K562 (cell line): ENCODE measurements around the gene CD300C. TPM values are rescaled to one million over a fixed set of nuclear protein-coding genes. Genes with fewer than 3 reads are reported as not detected.

Experiments used
- ATAC-seq: fragments of 200-7000 bp; cut with Tn5 transposase; 3 replicates; pipeline ENCODE4 v1.9.1; 2020; ENCODE audit warnings: moderate library complexity
- BruUV-seq: library from RNA; stranded (reverse); fragments of 400-500 nt; replicated peaks from 2 replicates; lab custom pipeline; 2021; lab: Mats Ljungman, UMichigan
- CTCF ChIA-PET: fragments of 300-600 bp; formaldehyde crosslinking; extraction: SDS; loops from one replicate; lab custom pipeline; 2021; ENCODE audit warnings: low intra/inter-chr PET ratio; lab: Yijun Ruan, JAX
- POLR2A ChIA-PET: fragments of 300-600, 350-650 bp; sonication (Branson Sonifier 250); formaldehyde crosslinking; extraction: SDS; loops from one replicate; lab custom pipeline; 2021; ENCODE audit warnings: antibody characterized with exemption, inconsistent platforms; lab: Yijun Ruan, JAX
- DNase-seq, 4 experiments: peaks; one replicate each; pipeline versions ENCODE4 v3.0.0 to v3.0.0-alpha.2; 2011 to 2018; ENCODE audit warnings: low spot score in 3 of 4, mixed read lengths in 3 of 4; ENCODE audit errors: extremely low read depth in 1 of 4
- FAIRE-seq: peaks from 2 replicates; lab custom pipeline; 2011; peaks lifted over from hg19 to GRCh38; lab: Jason Lieb, UNC
- H2AFZ ChIP-seq: 2 replicates; pipeline ENCODE4 v1.6.0; 2011; ENCODE audit warnings: low read depth, low read length, control low read depth, inconsistent platforms
- H3K27ac ChIP-seq: fragments of 200-600 bp; 3 replicates; pipeline ENCODE4 v1.8.0; 2011; ENCODE audit warnings: low read depth, mild to moderate bottlenecking, control low read depth, inconsistent platforms, low read length, moderate library complexity, mixed read lengths; ENCODE audit errors: extremely low read depth
- H3K27me3 ChIP-seq, 2 experiments: fragments of 300-600 bp in 1 of 2; 2 replicates in 1 of 2; 3 replicates in 1 of 2; pipeline versions ENCODE4 v1.6.0 to v1.8.0; 2011; ENCODE audit warnings: inconsistent platforms in 2 of 2, low read length in 2 of 2, mild to moderate bottlenecking in 1 of 2, mixed read lengths in 1 of 2, moderate library complexity in 1 of 2; ENCODE audit not compliant: control insufficient read depth in 2 of 2, insufficient read depth in 2 of 2
- H3K36me3 ChIP-seq: fragments of 300-600 bp; 3 replicates; pipeline ENCODE4 v1.8.0; 2011; ENCODE audit warnings: mild to moderate bottlenecking, low read length, inconsistent platforms; ENCODE audit not compliant: control insufficient read depth, insufficient read depth
- H3K4me1 ChIP-seq, 2 experiments: fragments of 200-600 bp in 1 of 2; replicated peaks in 1 of 2; 2 replicates in 1 of 2; 3 replicates in 1 of 2; pipeline versions ENCODE4 v1.5.1 to v1.8.0; 2011; ENCODE audit warnings: inconsistent platforms in 2 of 2, low read length in 2 of 2, mild to moderate bottlenecking in 1 of 2, mixed read lengths in 1 of 2, moderate library complexity in 1 of 2; ENCODE audit not compliant: control insufficient read depth in 2 of 2, insufficient read depth in 2 of 2
- H3K4me2 ChIP-seq: 2 replicates; pipeline ENCODE4 v1.6.1; 2011; ENCODE audit warnings: low read length, control low read depth, inconsistent platforms, mixed read lengths; ENCODE audit not compliant: insufficient read depth
- H3K4me3 ChIP-seq: fragments of 200-600 bp; sonication (generic), shearing (Covaris generic); 2 replicates; pipeline ENCODE4 v1.5.1; 2016; ENCODE audit warnings: control low read depth, inconsistent platforms
- H3K79me2 ChIP-seq: fragments of 200-600 bp; 3 replicates; pipeline ENCODE4 v1.8.0; 2011; ENCODE audit warnings: low read length, inconsistent platforms; ENCODE audit not compliant: control insufficient read depth, insufficient read depth
- H3K9ac ChIP-seq, 2 experiments: 2 replicates each; pipeline versions ENCODE4 v1.6.0 to v1.6.1; 2011; ENCODE audit warnings: low read depth in 2 of 2, low read length in 2 of 2, control low read depth in 1 of 2, inconsistent platforms in 1 of 2, mild to moderate bottlenecking in 1 of 2, mixed read lengths in 1 of 2; ENCODE audit not compliant: insufficient read depth in 1 of 2
- H3K9me1 ChIP-seq: one replicate; pipeline ENCODE4 v1.6.0; 2011; ENCODE audit warnings: inconsistent platforms, mild to moderate bottlenecking, low read length, moderate library complexity; ENCODE audit not compliant: control insufficient read depth, insufficient read depth
- H3K9me3 ChIP-seq: replicated peaks from 2 replicates; pipeline ENCODE4 v1.5.1; 2011; ENCODE audit warnings: low read depth, low read length, inconsistent platforms; ENCODE audit not compliant: control insufficient read depth, insufficient read depth
- H4K20me1 ChIP-seq: replicated peaks from 2 replicates; pipeline ENCODE4 v1.6.1; 2011; ENCODE audit warnings: low read length, inconsistent platforms, mixed read lengths; ENCODE audit not compliant: control insufficient read depth, insufficient read depth
- C11orf30 ChIP-seq: fragments of 450-650 bp; IDR thresholded peaks from 2 replicates; pipeline ENCODE4 v1.6.1; 2016; ENCODE audit warnings: low read depth, mild to moderate bottlenecking
- CBX3 ChIP-seq, 2 experiments: IDR thresholded peaks; 1 replicate in 1 of 2; 2 replicates in 1 of 2; pipeline ENCODE4 v1.6.1; 2012; ENCODE audit warnings: inconsistent platforms in 2 of 2, low read length in 2 of 2, borderline replicate concordance in 1 of 2, control low read depth in 1 of 2
- KDM2B ChIP-seq: fragments of 250-450 bp; sonication (Bioruptor Pico); IDR thresholded peaks from 2 replicates; pipeline ENCODE4 v1.8.0; 2021; ENCODE audit warnings: mild to moderate bottlenecking, moderate library complexity
- NCOA2 ChIP-seq, 2 experiments: fragments of 450-650 bp; IDR thresholded peaks; 2 replicates each; pipeline ENCODE4 v1.6.1; 2018; ENCODE audit warnings: mild to moderate bottlenecking in 2 of 2, moderate library complexity in 1 of 2; ENCODE audit not compliant: partially characterized antibody in 2 of 2
- NFYB ChIP-seq: IDR thresholded peaks from 2 replicates; pipeline ENCODE4 v1.6.1; 2011; ENCODE audit warnings: mild to moderate bottlenecking, moderate library complexity; ENCODE audit not compliant: insufficient read length; ENCODE audit errors: extremely low read depth
- PHF20 ChIP-seq: fragments of 450-650 bp; IDR thresholded peaks from 2 replicates; pipeline ENCODE4 v1.6.1; 2018; ENCODE audit not compliant: partially characterized antibody
- PTBP1 ChIP-seq: fragments of 200-400 bp; formaldehyde crosslinking; IDR thresholded peaks from 2 replicates; pipeline ENCODE4 v1.6.1; 2017; ENCODE audit warnings: low read depth, low read length
- RUNX1 ChIP-seq: sonication (generic); IDR thresholded peaks from 2 replicates; pipeline ENCODE4 v1.6.1; 2016; ENCODE audit warnings: antibody characterized with exemption, low read depth
- TBP ChIP-seq: optimal IDR thresholded peaks from 2 replicates; pipeline ENCODE3; 2011; ENCODE audit warnings: low read depth, low read length, improper control_type of control experiment
- XRCC3 ChIP-seq: fragments of 450-650 bp; IDR thresholded peaks from 2 replicates; pipeline ENCODE4 v1.6.1; 2017; ENCODE audit warnings: mild to moderate bottlenecking, moderate library complexity
- ZNF57 ChIP-seq: fragments of 450-650 bp; formaldehyde crosslinking; IDR thresholded peaks from 2 replicates; pipeline ENCODE4 v1.4.0; 2020; ENCODE audit warnings: mild to moderate bottlenecking, moderate library complexity
- ZNF609 ChIP-seq: sonication (generic); formaldehyde crosslinking; IDR thresholded peaks from 2 replicates; pipeline ENCODE4 v1.8.1; 2023; ENCODE audit warnings: missing genetic modification reagents, mild to moderate bottlenecking, borderline replicate concordance
- WGBS: fragments of 100-300 bp; shearing (Covaris generic); methylation state at CpG from one replicate; pipeline ENCODE4 v1.1.6; 2016; ENCODE audit warnings: low coverage, mixed read lengths; ENCODE audit not compliant: insufficient coverage; ENCODE audit errors: missing lambda C conversion rate; 5-methylcytosine and 5-hydroxymethylcytosine counted together
- in situ Hi-C: fragments of 300-500 bp; cut with MboI; formaldehyde crosslinking; loops from 4 replicates; pipeline ENCODE4 v1.15.0; 2018; ENCODE audit warnings: inconsistent platforms, mixed read lengths
- intact Hi-C: fragments of 100-400 bp; cut with micrococcal nuclease; formaldehyde crosslinking; loops from 2 replicates; pipeline ENCODE4 v1.14.2; 2022
- polyA plus RNA-seq, 8 experiments: library from polyadenylated mRNA; depleted of rRNA in 4 of 8; stranded (reverse) in 5 of 8; unstranded in 3 of 8; fragments of >200 nt; fragmentation: Nextera tagmentation in 2 of 8; fragmentation: Illumina TruSeq in 1 of 8; extraction: Ambion mirVana in 2 of 8; extraction: Trizol in 1 of 8; gene quantifications; 2 replicates each; pipeline versions ENCODE4 v1.2.1 to v1.2.3, GENCODE V29; 2011 to 2014; ENCODE audit warnings: inconsistent platforms in 1 of 8, missing spikeins in 1 of 8
- total RNA-seq, 7 experiments: library from RNA; depleted of rRNA in 6 of 7; stranded (reverse); fragments of >200 nt in 6 of 7; fragmentation: Illumina TruSeq in 2 of 7; extraction: Trizol in 2 of 7; gene quantifications; 2 replicates each; pipeline versions ENCODE4 v1.2.1 to v1.2.3, GENCODE V29; 2011 to 2021; ENCODE audit warnings: low replicate concordance in 1 of 7
- TF ChIP-seq, protein P1 (sequence below): sonication (generic); formaldehyde crosslinking; IDR thresholded peaks from 2 replicates; pipeline ENCODE4 v1.8.0; 2022; ENCODE audit warnings: missing genetic modification reagents, mild to moderate bottlenecking, borderline replicate concordance
- TF ChIP-seq, protein P2 (sequence below), 2 experiments: IDR thresholded peaks; 2 replicates each; pipeline ENCODE4 v1.6.1; 2011; ENCODE audit warnings: borderline replicate concordance in 1 of 2, control low read depth in 1 of 2, low read depth in 1 of 2, low read length in 1 of 2, mild to moderate bottlenecking in 1 of 2, mixed read lengths in 1 of 2, moderate library complexity in 1 of 2; ENCODE audit not compliant: insufficient read depth in 1 of 2, insufficient read length in 1 of 2, poor library complexity in 1 of 2, severe bottlenecking in 1 of 2; ENCODE audit errors: extremely low read depth in 1 of 2

The CD300C gene
- total and polyA plus RNA-seq, 9 of the 15 experiments (the other 6 are each of a cell fraction or from before 2014, with no cell fraction given) = 0.04 to 0.16 (median 0.07) TPM; not detected in 6

DNA sequence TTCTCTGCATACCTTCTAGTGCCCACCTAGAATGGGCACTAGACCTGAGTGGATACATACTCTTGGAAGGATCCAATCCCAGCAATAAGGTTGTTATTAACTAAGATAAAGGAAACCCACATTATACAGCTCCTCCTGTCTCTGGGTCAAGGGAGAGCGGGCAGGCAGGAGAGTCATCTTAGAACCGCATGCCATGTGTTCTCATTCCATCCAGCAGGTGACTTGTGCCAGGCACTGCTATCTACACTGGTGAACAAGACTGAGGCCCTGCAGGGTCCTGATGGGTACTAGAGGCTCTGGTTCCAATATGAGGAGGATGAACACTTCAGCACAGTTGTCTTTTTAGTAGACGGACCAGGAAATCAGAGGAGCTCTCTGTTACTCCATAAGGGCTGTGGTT is 27.3 kb upstream of the CD300C start:
- Histone ChIP-seq H3K9ac (no peak overlapping the region), H3K79me2 (no peaks in the 10 kb centered on the region), H3K27me3 (peaks cover 8 to 36% of the 10 kb centered on the region in 2 experiments; a peak in 4 of 5 replicates), H3K4me1 (no peaks in the 10 kb centered on the region), H3K4me3 (no peak overlapping the region), H2AFZ (no peak overlapping the region), H3K4me2 (no peak overlapping the region), H3K27ac (no peak overlapping the region), H4K20me1 (peaks cover 7% of the 10 kb centered on the region; the same call in 1 of the 2 replicates), H3K36me3 (no peaks in the 10 kb centered on the region), H3K9me3 (no peaks in the 10 kb centered on the region), H3K9me1 (no peaks in the 10 kb centered on the region)
- CTCF ChIA-PET = no interaction called here
- DNase-seq (no peak), FAIRE-seq (no peak), ATAC-seq (no peak)
- BruUV-seq = no TSS peak
- POLR2A ChIA-PET = interaction anchor here (0.9 kb wide), 1 partner anchor 8 kb away, joined by 4 read pairs; no protein-coding TSS in a partner anchor
- 0% methylated on average over 3 of the region's 3 CpGs for WGBS
- intact Hi-C loops = no loop called here
- in situ Hi-C loops = no loop called here
- TF ChIP-seq C11orf30 (no peak), PHF20 (no peak), TBP (no peak), ZNF609 (no peak), KDM2B (CRISPR knock-in tag) (no peak), XRCC3 (no peak), NCOA2 (IDR thresholded peaks at IDR 0.05; ENCODE audit: partially characterized antibody in 2 of 2) (no peak), RUNX1 (no peak), PTBP1 (no peak), CBX3 (IDR thresholded peaks at IDR 0.05; ENCODE audit: borderline replicate concordance in 1 of 2, low read length in 2 of 2) (no peak), NFYB (no peak), ZNF57 (CRISPR knock-in tag) (no peak)
- TF ChIP-seq, protein P1, sequence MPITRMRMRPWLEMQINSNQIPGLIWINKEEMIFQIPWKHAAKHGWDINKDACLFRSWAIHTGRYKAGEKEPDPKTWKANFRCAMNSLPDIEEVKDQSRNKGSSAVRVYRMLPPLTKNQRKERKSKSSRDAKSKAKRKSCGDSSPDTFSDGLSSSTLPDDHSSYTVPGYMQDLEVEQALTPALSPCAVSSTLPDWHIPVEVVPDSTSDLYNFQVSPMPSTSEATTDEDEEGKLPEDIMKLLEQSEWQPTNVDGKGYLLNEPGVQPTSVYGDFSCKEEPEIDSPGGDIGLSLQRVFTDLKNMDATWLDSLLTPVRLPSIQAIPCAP (CRISPR knock-in tag) = no peak
- TF ChIP-seq, protein P2, sequence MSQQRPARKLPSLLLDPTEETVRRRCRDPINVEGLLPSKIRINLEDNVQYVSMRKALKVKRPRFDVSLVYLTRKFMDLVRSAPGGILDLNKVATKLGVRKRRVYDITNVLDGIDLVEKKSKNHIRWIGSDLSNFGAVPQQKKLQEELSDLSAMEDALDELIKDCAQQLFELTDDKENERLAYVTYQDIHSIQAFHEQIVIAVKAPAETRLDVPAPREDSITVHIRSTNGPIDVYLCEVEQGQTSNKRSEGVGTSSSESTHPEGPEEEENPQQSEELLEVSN (IDR thresholded peaks at IDR 0.05; ENCODE audit: borderline replicate concordance in 1 of 2, extremely low read depth in 1 of 2, insufficient read depth in 1 of 2, insufficient read length in 1 of 2, low read depth in 1 of 2, low read length in 1 of 2, poor library complexity in 1 of 2, severe bottlenecking in 1 of 2) = no peak
